HEK293T (cell line): Measurements from ENCODE around the gene C6orf89.
"Not testable (repeated sequence)": the region's sequence is repeated elsewhere in the genome, so short reads cannot be mapped to it uniquely, and the experiment has no call there.

Source experiments
- ARNT ChIP-seq: fragments of 450-650 bp; IDR thresholded peaks from 2 replicates; pipeline ENCODE4 v1.6.1; 2017; ENCODE audit warnings: mild to moderate bottlenecking
- BHLHE40 ChIP-seq: fragments of 450-650 bp; IDR thresholded peaks from 2 replicates; pipeline ENCODE4 v1.6.1; 2016; ENCODE audit warnings: mild to moderate bottlenecking, moderate library complexity, borderline replicate concordance
- ELF4 ChIP-seq: fragments of 450-650 bp; IDR thresholded peaks from 2 replicates; pipeline ENCODE4 v1.6.1; 2017; ENCODE audit warnings: antibody characterized with exemption
- FOXK2 ChIP-seq: fragments of 450-650 bp; IDR thresholded peaks from 2 replicates; pipeline ENCODE4 v1.6.1; 2016; ENCODE audit warnings: mild to moderate bottlenecking
- FOXM1 ChIP-seq: fragments of 450-650 bp; IDR thresholded peaks from 2 replicates; pipeline ENCODE4 v1.6.1; 2017; ENCODE audit warnings: mild to moderate bottlenecking, borderline replicate concordance
- HDGF ChIP-seq: fragments of 450-650 bp; IDR thresholded peaks from 2 replicates; pipeline ENCODE4 v1.6.1; 2017; ENCODE audit warnings: antibody characterized with exemption, borderline replicate concordance
- LEF1 ChIP-seq: fragments of 450-650 bp; IDR thresholded peaks from 2 replicates; pipeline ENCODE4 v1.6.1; 2017; ENCODE audit warnings: mild to moderate bottlenecking, borderline replicate concordance
- NFRKB ChIP-seq: fragments of 450-650 bp; IDR thresholded peaks from 2 replicates; pipeline ENCODE4 v1.6.1; 2016; ENCODE audit warnings: mild to moderate bottlenecking, moderate library complexity
- PKNOX1 ChIP-seq: fragments of 450-650 bp; IDR thresholded peaks from 2 replicates; pipeline ENCODE4 v1.6.1; 2016
- SP1 ChIP-seq: fragments of 450-650 bp; IDR thresholded peaks from 2 replicates; pipeline ENCODE4 v1.6.1; 2017
- SUZ12 ChIP-seq: fragments of 450-650 bp; IDR thresholded peaks from 2 replicates; pipeline ENCODE4 v1.6.1; 2016; ENCODE audit warnings: mild to moderate bottlenecking
- TARDBP ChIP-seq: fragments of 450-650 bp; IDR thresholded peaks from 2 replicates; pipeline ENCODE4 v1.6.1; 2016
- ZNF384 ChIP-seq: fragments of 450-650 bp; IDR thresholded peaks from 2 replicates; pipeline ENCODE4 v1.6.1; 2016

GRCh38 chr6:36942329-36942728 lies 56.6 kb downstream of the C6orf89 start:
- TF ChIP-seq FOXM1, ARNT, LEF1, SP1, ELF4, PKNOX1, BHLHE40, HDGF, ZNF384, TARDBP, NFRKB, SUZ12, FOXK2: not testable (repeated sequence)
